GM12872 (cell line): ENCODE data around the gene SLC44A2.

Experiments used
- TF ChIP-seq, protein P1 (sequence below): IDR thresholded peaks from 3 replicates; pipeline ENCODE4 v1.5.1; 2011; ENCODE audit warnings: low read depth, mild to moderate bottlenecking, low read length, moderate library complexity; ENCODE audit not compliant: insufficient read depth

SLC44A2 gene

GRCh38 chr19:10637894-10638293 lies 12.5 kb downstream of the SLC44A2 start:
- TF ChIP-seq, protein P1, sequence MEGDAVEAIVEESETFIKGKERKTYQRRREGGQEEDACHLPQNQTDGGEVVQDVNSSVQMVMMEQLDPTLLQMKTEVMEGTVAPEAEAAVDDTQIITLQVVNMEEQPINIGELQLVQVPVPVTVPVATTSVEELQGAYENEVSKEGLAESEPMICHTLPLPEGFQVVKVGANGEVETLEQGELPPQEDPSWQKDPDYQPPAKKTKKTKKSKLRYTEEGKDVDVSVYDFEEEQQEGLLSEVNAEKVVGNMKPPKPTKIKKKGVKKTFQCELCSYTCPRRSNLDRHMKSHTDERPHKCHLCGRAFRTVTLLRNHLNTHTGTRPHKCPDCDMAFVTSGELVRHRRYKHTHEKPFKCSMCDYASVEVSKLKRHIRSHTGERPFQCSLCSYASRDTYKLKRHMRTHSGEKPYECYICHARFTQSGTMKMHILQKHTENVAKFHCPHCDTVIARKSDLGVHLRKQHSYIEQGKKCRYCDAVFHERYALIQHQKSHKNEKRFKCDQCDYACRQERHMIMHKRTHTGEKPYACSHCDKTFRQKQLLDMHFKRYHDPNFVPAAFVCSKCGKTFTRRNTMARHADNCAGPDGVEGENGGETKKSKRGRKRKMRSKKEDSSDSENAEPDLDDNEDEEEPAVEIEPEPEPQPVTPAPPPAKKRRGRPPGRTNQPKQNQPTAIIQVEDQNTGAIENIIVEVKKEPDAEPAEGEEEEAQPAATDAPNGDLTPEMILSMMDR = no peak

GRCh38 chr19:10639836-10640235 lies 14.5 kb downstream of the SLC44A2 start:
- TF ChIP-seq, protein P1 = no peak

DNA sequence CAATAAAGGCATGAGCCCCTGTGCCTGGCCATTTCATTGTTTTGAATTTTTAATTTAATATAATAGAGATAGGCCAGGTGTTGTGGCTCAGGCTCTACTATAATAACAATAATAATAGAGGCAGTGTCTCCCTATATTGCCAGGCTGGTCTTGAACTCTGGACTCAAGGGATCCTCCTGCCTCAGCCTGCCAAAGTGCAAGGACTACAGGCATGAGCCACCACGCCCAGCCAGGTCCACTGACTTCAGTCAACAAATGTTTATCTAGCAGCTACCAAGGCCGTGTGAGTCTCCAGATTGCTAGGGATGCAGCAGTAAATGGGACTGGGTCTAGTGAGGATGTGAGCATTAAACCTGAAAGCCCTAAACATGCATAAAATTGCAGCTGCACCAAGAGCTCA lies 15.0 kb downstream of the SLC44A2 start:
- TF ChIP-seq, protein P1 = no peak

- TF ChIP-seq, protein P1 = no peak
Measured at GRCh38 chr19:10641248-10641647, 15.9 kb downstream of the SLC44A2 start.

GRCh38 chr19:10642473-10643171 lies 17.3 kb downstream of the SLC44A2 start:
- TF ChIP-seq, protein P1 = no peak

DNA sequence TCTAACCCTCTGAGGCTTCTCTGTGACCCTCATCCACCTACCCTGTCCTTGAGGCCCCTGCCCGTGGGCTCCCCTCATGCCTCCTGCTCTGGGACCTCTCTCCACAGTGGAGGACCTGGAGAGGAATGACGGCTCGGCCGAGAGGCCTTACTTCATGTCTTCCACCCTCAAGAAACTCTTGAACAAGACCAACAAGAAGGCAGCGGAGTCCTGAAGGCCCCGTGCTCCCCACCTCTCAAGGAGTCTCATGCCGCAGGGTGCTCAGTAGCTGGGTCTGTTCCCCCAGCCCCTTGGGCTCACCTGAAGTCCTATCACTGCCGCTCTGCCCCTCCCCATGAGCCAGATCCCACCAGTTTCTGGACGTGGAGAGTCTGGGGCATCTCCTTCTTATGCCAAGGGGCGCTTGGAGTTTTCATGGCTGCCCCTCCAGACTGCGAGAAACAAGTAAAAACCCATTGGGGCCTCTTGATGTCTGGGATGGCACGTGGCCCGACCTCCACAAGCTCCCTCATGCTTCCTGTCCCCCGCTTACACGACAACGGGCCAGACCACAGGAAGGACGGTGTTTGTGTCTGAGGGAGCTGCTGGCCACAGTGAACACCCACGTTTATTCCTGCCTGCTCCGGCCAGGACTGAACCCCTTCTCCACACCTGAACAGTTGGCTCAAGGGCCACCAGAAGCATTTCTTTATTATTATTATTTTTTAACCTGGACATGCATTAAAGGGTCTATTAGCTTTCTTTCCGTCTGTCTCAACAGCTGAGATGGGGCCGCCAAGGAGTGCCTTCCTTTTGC lies 18.0 kb downstream of the SLC44A2 start:
- TF ChIP-seq, protein P1 = no peak

- TF ChIP-seq, protein P1 = no peak
Measured at GRCh38 chr19:10643968-10644259, 18.6 kb downstream of the SLC44A2 start.
